Liver (tissue), 9 donors: ENCODE data around the gene INPP5A. TPM values are rescaled to one million over a fixed set of nuclear protein-coding genes. Genes with fewer than 3 reads are reported as not detected.
A peak's percentile ranks its signal among the peaks of the same experiment; 100 is the strongest.

Experiments
- DNase-seq: peaks from one replicate; pipeline ENCODE4 v3.0.0-alpha.2; 2017; ENCODE audit warnings: low spot score
- H3K27ac ChIP-seq, 2 donors: one replicate each; pipeline ENCODE4 v1.7.0; 2013; ENCODE audit warnings: inconsistent platforms in 2 of 2, low read length in 2 of 2, control low read depth in 1 of 2, low read depth in 1 of 2, mild to moderate bottlenecking in 1 of 2
- H3K27me3 ChIP-seq, 4 donors: one replicate each; pipeline versions ENCODE4 v1.6.1 to v1.7.0; 2013; ENCODE audit warnings: low read length in 3 of 4, inconsistent platforms in 1 of 4, mild to moderate bottlenecking in 1 of 4, moderate library complexity in 1 of 4; ENCODE audit not compliant: control insufficient read depth in 4 of 4, insufficient read depth in 4 of 4
- H3K36me3 ChIP-seq, 4 donors: one replicate each; pipeline versions ENCODE4 v1.6.1 to v1.7.0; 2013; ENCODE audit warnings: low read length in 3 of 4, mild to moderate bottlenecking in 3 of 4, low read depth in 1 of 4, moderate library complexity in 1 of 4; ENCODE audit not compliant: control insufficient read depth in 4 of 4, insufficient read depth in 3 of 4
- H3K4me1 ChIP-seq, 4 donors: one replicate each; pipeline versions ENCODE4 v1.6.1 to v1.7.0; 2013; ENCODE audit warnings: low read length in 3 of 4, mild to moderate bottlenecking in 3 of 4, moderate library complexity in 1 of 4; ENCODE audit not compliant: control insufficient read depth in 4 of 4, insufficient read depth in 4 of 4
- H3K4me3 ChIP-seq, 3 donors: one replicate each; pipeline versions ENCODE4 v1.6.1 to v1.7.0; 2013; ENCODE audit warnings: low read length in 3 of 3, control low read depth in 1 of 3, low read depth in 1 of 3, mild to moderate bottlenecking in 1 of 3
- H3K9ac ChIP-seq, 2 donors: one replicate each; pipeline ENCODE4 v1.7.0; 2013; ENCODE audit warnings: low read length in 2 of 2, mild to moderate bottlenecking in 2 of 2, moderate library complexity in 2 of 2, control low read depth in 1 of 2, low read depth in 1 of 2
- H3K9me3 ChIP-seq, 4 donors: one replicate each; pipeline versions ENCODE4 v1.6.1 to v1.7.0; 2013; ENCODE audit warnings: low read length in 3 of 4; ENCODE audit not compliant: control insufficient read depth in 4 of 4
- EGR1 ChIP-seq, 2 donors: IDR thresholded peaks; 2 replicates each; pipeline ENCODE4 v1.6.1; 2016 to 2018; ENCODE audit warnings: antibody characterized with exemption in 2 of 2, low read depth in 2 of 2
- FOXA1 ChIP-seq: IDR thresholded peaks from 2 replicates; pipeline ENCODE4 v1.6.1; 2016; ENCODE audit warnings: antibody characterized with exemption
- FOXA2 ChIP-seq: IDR thresholded peaks from 2 replicates; pipeline ENCODE4 v1.6.1; 2016; ENCODE audit warnings: antibody characterized with exemption
- GABPA ChIP-seq, 2 donors: IDR thresholded peaks in 1 of 2; conservative IDR thresholded peaks in 1 of 2; 2 replicates each; pipeline ENCODE4 v1.6.1; 2016; ENCODE audit warnings: antibody characterized with exemption in 2 of 2, mild to moderate bottlenecking in 1 of 2, moderate library complexity in 1 of 2
- HNF4A ChIP-seq, 2 donors: conservative IDR thresholded peaks; 2 replicates each; pipeline ENCODE4 v1.6.1; 2016; ENCODE audit warnings: antibody characterized with exemption in 2 of 2, mild to moderate bottlenecking in 2 of 2
- HNF4G ChIP-seq: IDR thresholded peaks from 2 replicates; pipeline ENCODE4 v1.6.1; 2016; ENCODE audit warnings: antibody characterized with exemption
- JUND ChIP-seq, 2 donors: IDR thresholded peaks; 2 replicates each; pipeline ENCODE4 v1.6.1; 2016; ENCODE audit warnings: antibody characterized with exemption in 2 of 2
- MAX ChIP-seq: IDR thresholded peaks from 2 replicates; pipeline ENCODE4 v1.6.1; 2016; ENCODE audit warnings: antibody characterized with exemption
- NR2F2 ChIP-seq: IDR thresholded peaks from 2 replicates; pipeline ENCODE4 v1.6.1; 2016; ENCODE audit warnings: antibody characterized with exemption
- RAD21 ChIP-seq, 2 donors: IDR thresholded peaks; 2 replicates each; pipeline ENCODE4 v1.6.1; 2016; ENCODE audit warnings: antibody characterized with exemption in 2 of 2, mild to moderate bottlenecking in 2 of 2
- REST ChIP-seq: IDR thresholded peaks from 2 replicates; pipeline ENCODE4 v1.6.1; 2016; ENCODE audit warnings: antibody characterized with exemption, mild to moderate bottlenecking
- RXRA ChIP-seq, 2 donors: IDR thresholded peaks; 2 replicates each; pipeline ENCODE4 v1.6.1; 2017 to 2018; ENCODE audit warnings: antibody characterized with exemption in 2 of 2, mild to moderate bottlenecking in 1 of 2
- SP1 ChIP-seq: IDR thresholded peaks from 2 replicates; pipeline ENCODE4 v1.6.1; 2018; ENCODE audit warnings: antibody characterized with exemption, mild to moderate bottlenecking
- TAF1 ChIP-seq: conservative IDR thresholded peaks from 2 replicates; pipeline ENCODE4 v1.6.1; 2016; ENCODE audit warnings: antibody characterized with exemption, mild to moderate bottlenecking
- YY1 ChIP-seq: IDR thresholded peaks from 2 replicates; pipeline ENCODE4 v1.6.1; 2016; ENCODE audit warnings: antibody characterized with exemption, mild to moderate bottlenecking
- WGBS: extraction: QIAGEN DNeasy Blood & Tissue Kit; methylation state at CpG from one replicate; pipeline ENCODE4 v1.1.7; 2013; 5-methylcytosine and 5-hydroxymethylcytosine counted together
- polyA plus RNA-seq, 2 donors: library from polyadenylated mRNA; stranded (reverse) in 1 of 2; unstranded in 1 of 2; fragments of 200-250 nt in 1 of 2; fragments of >200 nt in 1 of 2; fragmentation: Nextera tagmentation in 1 of 2; extraction: Ambion mirVana in 1 of 2; gene quantifications; one replicate each; pipeline versions ENCODE4 v1.2.1 to v1.2.3, GENCODE V29; 2013 to 2015
- total RNA-seq, 2 donors: library from RNA; depleted of rRNA; stranded (reverse); fragments of >200 nt; gene quantifications; one replicate each; pipeline ENCODE4 v1.2.3, GENCODE V29; 2014
- TF ChIP-seq, protein P1 (sequence below): IDR thresholded peaks from 2 replicates; pipeline ENCODE4 v1.6.1; 2016; ENCODE audit warnings: antibody characterized with exemption
- TF ChIP-seq, protein P2 (sequence below): fragments of 150-350 bp; IDR thresholded peaks from 2 replicates; pipeline ENCODE4 v1.5.1; 2017; ENCODE audit warnings: improper control_type of control experiment, low read depth, low read length; ENCODE audit not compliant: missing input control
- TF ChIP-seq, protein P3 (sequence below): IDR thresholded peaks from 2 replicates; pipeline ENCODE4 v1.6.1; 2016; ENCODE audit warnings: antibody characterized with exemption
- donor health status: healthy.
- donor health status: healthy.
- donor health status: healthy.
- donor health status: healthy.
- donor health status: healthy.

INPP5A gene
- total and polyA plus RNA-seq, 4 donors = 4.3 to 26.5 (median 10.9) TPM

DNA sequence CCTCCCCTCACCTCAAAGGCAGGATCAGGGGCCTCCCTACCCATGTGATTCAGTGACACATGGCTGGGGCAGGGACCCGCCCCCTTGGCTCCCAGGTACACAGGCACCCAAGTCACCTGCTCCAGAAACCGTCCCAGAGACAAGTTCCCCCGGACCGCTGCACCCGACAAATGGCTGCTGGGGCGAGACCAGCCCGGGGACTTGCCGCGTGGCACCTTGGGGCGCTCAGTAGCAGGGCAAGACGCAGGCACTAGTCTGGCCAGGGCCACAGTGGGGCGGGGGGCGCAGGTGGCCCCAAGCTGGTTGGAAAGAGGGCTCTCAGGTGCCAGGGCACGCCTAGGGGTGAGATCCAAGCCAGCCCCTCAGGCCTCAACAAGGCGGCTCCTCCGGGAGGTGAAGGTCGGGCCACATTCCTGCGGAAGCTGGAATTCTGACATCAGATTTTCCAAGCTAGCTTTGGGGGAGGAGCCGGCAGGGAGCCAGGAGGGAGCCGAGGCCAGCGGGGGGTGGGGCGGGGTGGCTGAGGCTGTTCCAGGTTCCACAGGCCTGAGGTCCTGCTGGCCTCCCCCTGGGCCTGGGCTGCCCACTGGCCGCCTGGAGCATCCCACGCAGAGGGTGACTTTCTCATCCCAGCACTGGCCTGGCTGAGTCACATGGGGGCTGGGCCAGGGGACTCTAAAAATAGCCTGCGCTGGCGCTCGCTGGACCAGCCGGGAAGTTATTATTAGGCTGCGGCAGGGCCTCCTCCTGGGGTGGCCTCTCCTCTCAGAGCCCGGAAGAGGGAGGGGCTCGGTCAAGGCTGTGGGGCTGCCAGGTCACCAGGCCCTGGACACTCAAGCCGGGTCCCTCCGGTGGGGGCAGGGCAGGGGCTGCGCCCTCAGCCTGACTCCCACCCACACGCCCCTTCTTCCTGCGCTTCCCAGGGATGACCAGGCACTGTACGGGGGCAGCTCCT, 20.5 kb upstream of the INPP5A start:
- H3K36me3 ChIP-seq = no peaks in the 10 kb centered on the region
- no peaks in the 10 kb centered on the region for H3K27me3 ChIP-seq
- TF ChIP-seq TAF1 = no peak
- TF ChIP-seq, protein P1, sequence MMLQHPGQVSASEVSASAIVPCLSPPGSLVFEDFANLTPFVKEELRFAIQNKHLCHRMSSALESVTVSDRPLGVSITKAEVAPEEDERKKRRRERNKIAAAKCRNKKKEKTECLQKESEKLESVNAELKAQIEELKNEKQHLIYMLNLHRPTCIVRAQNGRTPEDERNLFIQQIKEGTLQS = peak; percentile 95
- TF ChIP-seq FOXA2 = no peak
- TF ChIP-seq REST = peak; percentile 69
- no peak for TF ChIP-seq GABPA (IDR thresholded peaks at IDR 0.05 in 1 of 2, conservative IDR thresholded peaks at IDR 0.05 in 1 of 2)
- TF ChIP-seq RXRA (IDR thresholded peaks at IDR 0.05) = peak; percentile 95
- TF ChIP-seq RAD21 (IDR thresholded peaks at IDR 0.05) = peak in 1 of 2 donors; percentile 34
- peak; percentile 54 to 60 for TF ChIP-seq HNF4A (conservative IDR thresholded peaks at IDR 0.05)
- TF ChIP-seq MAX = no peak
- TF ChIP-seq EGR1 (IDR thresholded peaks at IDR 0.05; ENCODE audit: low read depth in 2 of 2) = peak in 1 of 2 donors; percentile 87
- peak; percentile 95 for TF ChIP-seq SP1
- TF ChIP-seq NR2F2 = peak; percentile 94
- peak; percentile 45 for TF ChIP-seq YY1
- TF ChIP-seq, protein P2, sequence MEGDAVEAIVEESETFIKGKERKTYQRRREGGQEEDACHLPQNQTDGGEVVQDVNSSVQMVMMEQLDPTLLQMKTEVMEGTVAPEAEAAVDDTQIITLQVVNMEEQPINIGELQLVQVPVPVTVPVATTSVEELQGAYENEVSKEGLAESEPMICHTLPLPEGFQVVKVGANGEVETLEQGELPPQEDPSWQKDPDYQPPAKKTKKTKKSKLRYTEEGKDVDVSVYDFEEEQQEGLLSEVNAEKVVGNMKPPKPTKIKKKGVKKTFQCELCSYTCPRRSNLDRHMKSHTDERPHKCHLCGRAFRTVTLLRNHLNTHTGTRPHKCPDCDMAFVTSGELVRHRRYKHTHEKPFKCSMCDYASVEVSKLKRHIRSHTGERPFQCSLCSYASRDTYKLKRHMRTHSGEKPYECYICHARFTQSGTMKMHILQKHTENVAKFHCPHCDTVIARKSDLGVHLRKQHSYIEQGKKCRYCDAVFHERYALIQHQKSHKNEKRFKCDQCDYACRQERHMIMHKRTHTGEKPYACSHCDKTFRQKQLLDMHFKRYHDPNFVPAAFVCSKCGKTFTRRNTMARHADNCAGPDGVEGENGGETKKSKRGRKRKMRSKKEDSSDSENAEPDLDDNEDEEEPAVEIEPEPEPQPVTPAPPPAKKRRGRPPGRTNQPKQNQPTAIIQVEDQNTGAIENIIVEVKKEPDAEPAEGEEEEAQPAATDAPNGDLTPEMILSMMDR = no peak
- no peak for TF ChIP-seq FOXA1
- no peak for TF ChIP-seq HNF4G
- peak; percentile 98 to 99 for TF ChIP-seq JUND (IDR thresholded peaks at IDR 0.05)
- TF ChIP-seq, protein P3, sequence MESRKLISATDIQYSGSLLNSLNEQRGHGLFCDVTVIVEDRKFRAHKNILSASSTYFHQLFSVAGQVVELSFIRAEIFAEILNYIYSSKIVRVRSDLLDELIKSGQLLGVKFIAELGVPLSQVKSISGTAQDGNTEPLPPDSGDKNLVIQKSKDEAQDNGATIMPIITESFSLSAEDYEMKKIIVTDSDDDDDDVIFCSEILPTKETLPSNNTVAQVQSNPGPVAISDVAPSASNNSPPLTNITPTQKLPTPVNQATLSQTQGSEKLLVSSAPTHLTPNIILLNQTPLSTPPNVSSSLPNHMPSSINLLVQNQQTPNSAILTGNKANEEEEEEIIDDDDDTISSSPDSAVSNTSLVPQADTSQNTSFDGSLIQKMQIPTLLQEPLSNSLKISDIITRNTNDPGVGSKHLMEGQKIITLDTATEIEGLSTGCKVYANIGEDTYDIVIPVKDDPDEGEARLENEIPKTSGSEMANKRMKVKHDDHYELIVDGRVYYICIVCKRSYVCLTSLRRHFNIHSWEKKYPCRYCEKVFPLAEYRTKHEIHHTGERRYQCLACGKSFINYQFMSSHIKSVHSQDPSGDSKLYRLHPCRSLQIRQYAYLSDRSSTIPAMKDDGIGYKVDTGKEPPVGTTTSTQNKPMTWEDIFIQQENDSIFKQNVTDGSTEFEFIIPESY = no peak
- 39% methylated on average over 37 of the region's 37 CpGs for WGBS
- H3K4me3 ChIP-seq = no peak overlapping the region
- peak overlapping the region in 1 of 2 donors; percentile 0 for H3K9ac ChIP-seq
- H3K4me1 ChIP-seq = peaks cover 11 to 34% (median 23%) of the 10 kb centered on the region in 4 donors
- DNase-seq = peak; percentile 70
- peak overlapping the region; percentile 40 to 51 for H3K27ac ChIP-seq
- H3K9me3 ChIP-seq = no peaks in the 10 kb centered on the region
